Measurements from ENCODE around the gene TMEM256.

Gene TMEM256

DNA sequence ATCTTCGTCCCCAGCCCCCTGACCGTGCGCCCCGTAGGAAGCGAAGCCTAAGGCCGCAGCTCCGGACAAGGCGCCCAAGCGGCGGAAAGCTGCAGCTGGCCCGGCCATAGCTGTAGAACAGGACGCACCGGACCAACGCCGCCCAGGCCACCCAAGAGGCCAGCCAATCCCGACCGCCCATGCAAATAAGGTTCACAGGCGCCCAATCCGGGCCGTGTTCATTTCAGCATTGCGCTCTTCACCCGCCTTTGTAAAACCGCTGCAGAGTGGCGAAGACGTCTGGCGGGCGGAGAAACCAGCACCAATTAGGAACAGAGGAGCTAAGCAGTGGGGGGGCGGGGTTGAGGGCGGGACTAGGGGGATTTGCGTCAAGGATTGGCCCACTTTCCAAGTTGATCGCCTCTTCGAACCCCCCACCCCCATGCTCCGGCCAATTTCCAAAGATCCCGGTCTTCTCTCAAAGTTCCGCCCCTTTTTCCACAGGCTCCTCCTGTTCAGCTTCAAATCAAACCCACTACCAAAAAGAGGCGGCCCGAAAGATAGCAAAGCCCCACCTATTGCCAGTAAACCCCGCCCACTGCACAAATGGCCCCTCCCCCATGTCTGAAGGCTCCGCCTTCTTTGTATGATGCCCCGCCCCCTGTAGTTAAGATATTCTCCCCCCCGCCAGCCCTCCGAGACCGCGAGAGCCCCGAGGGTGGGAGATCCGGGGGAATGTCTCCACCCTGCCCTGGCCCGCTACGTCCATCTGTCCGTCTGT lies at the start of gene TMEM256:
Gene TMEM256 (minus strand): TSS at position 121 of the 760 bp plus-strand sequence. CDS start 13 bp downstream, at position 108.
- peak; percentile 100 for DNase-seq

DNA sequence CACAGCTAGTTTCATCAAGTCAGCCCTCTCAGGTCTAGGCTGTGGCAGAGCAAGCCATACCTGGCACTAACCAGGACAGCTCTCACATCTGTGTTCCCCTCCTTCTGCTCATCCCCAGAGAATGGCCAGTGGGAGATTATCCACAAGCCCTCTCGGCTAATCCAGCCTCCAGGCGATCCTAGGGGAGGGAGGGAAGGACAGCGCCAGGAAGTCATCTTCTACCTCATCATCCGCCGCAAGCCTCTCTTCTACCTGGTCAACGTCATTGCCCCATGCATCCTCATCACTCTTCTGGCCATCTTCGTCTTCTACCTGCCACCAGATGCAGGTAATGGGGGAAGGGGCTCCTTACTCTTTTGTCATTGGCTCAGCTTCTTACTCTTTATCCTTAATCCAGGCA lies 44.6 kb upstream of the TMEM256 start:
- no peak for DNase-seq

- DNase-seq, result no peak
These were observed 41.7 kb upstream of the TMEM256 start for GRCh38 chr17:7445619-7445968.

DNA sequence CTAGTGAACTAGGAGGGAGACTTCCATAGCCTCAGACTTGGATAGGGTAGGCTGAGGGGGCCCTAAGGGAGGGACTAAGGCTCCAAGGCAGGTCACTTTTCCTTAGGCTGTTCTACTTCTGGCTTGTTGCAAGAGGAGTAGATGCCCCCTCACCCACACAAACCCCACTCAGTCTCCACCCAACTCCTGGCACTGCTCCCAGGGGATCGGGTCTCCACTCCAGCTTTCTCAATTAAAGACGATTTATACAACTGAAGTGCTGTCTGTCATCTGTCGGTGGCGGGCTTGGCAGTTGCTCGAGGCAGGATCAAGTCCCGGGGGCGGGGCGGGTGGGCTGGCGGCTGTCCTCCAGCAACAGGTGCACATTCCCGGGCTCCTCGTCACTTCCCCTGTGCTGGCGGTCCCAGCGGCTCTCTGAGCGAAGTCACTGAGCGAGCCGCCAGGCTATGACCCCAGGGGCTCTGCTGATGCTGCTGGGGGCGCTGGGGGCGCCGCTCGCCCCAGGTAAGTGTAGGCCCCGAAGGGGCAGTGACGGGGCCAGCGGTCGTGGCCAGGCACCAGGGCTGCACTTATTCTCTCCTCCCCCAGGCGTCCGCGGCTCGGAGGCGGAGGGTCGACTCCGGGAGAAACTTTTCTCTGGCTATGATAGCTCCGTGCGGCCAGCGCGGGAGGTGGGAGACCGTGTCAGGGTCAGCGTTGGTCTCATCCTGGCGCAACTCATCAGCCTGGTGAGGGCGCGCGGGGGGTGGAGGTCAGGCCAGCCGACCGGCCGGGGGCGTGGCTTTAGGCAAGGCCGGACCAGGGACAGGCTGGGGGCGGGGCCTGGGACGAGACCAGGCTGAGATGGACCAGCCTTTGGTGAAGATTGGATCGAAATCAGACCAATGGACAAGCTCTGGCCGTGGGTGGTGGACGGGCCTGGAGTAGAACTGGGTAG lies 41.1 kb upstream of the TMEM256 start, which contains the start of gene CHRNB1:
Gene CHRNB1 (plus strand): TSS at position 380 of the 937 bp plus-strand sequence. CDS start 67 bp downstream, at position 447.
- peak; percentile 80 for DNase-seq

DNA sequence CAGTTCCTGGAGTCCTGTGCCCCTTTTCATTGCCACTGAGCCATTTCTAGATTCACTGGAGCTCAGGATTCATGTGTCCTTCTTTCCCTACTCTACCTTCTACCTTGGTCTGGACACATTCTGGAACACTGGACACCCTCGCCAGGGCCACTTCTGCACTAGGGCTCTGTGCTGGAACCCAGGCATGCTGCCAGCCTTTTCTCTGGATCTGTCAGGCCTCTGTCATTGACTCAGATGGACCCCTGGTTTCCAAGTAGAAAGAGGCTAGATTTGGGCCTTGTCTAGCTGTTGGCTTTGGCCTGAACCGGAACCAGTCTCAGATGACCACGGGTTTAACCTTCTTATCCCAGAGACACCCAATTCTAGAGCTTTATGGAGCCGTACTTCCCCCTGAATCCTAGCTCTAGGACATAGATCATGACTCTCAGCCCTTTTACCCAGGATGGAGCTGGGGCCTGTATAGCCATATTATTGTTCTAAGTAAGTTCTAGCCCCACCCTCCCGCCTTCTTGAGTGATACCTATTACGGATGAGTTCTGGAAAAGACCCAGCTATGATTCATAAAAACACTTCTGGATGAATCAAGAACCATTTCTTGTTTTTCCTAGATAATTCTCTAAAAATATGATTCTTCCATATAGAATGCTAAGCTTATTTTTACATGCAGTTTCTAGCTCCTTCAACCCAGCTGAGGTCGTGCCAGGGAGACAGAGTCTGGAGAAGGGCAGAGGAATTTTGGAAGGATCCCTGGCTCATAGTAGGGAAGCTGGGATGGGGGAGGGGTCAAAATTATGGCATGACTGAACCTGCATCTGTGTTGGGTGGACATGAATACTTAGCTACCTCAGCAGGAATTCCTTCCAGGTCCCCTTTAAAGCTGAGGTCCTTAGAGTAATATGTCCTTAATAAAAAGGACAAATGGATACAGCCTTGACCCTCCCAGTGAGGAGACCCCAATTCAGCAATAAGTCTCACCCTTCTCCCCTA lies 39.9 kb upstream of the TMEM256 start:
- no peak for DNase-seq

GRCh38 chr17:7442142-7442541 lies 38.2 kb upstream of the TMEM256 start:
- DNase-seq, result no peak

- no peak for DNase-seq
These were observed 37.4 kb upstream of the TMEM256 start for GRCh38 chr17:7441266-7441665.

GRCh38 chr17:7440834-7441195 lies 36.9 kb upstream of the TMEM256 start:
- no peak for DNase-seq

- DNase-seq, result peak; percentile 93
These were observed 36.4 kb upstream of the TMEM256 start for GRCh38 chr17:7440113-7440833.

GRCh38 chr17:7439462-7440112 lies 35.7 kb upstream of the TMEM256 start, which contains the start of gene FGF11:
Gene FGF11, plus strand, starts transcription at chr17:7439512. Its CDS starts 109 bp downstream, at chr17:7439621.
- peak; percentile 35 for DNase-seq

DNA sequence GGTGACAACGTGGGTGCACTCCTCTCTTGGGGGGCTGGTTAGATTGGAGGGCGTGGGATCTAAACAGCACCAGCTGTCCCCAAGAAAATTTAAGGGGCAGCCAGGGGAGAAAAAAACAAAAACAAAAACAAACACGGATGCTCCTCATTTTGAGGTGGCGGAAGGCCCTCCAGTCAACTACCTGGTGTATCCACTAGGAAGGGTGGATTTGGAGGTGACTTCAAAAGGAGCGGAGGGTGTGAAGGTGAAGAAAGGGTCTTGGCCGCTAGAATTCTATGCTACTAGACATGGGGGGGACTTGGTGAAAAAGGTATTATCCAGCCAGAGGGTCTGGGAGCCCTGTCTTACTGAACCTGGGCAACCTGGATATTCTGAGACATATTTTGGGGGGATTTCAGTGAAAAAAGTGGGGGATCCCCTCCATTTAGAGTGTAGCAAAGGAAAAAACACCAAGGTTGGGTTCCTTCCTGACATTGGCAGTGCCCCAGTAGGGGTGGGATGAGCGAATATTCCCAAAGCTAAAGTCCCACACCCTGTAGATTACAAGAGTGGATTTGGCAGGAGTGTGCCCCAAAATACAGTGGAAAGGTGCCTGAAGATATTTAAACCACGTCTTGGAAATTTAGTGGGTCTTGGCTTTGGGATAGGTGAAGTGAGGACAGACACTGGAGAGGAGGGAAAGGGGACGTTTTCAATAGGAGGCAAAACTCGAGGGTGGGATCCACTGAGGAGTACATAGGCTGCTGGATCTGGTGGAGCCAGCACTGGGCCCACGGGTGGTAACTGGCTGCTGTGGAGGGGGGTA lies 35.0 kb upstream of the TMEM256 start:
- no peak for DNase-seq

DNA sequence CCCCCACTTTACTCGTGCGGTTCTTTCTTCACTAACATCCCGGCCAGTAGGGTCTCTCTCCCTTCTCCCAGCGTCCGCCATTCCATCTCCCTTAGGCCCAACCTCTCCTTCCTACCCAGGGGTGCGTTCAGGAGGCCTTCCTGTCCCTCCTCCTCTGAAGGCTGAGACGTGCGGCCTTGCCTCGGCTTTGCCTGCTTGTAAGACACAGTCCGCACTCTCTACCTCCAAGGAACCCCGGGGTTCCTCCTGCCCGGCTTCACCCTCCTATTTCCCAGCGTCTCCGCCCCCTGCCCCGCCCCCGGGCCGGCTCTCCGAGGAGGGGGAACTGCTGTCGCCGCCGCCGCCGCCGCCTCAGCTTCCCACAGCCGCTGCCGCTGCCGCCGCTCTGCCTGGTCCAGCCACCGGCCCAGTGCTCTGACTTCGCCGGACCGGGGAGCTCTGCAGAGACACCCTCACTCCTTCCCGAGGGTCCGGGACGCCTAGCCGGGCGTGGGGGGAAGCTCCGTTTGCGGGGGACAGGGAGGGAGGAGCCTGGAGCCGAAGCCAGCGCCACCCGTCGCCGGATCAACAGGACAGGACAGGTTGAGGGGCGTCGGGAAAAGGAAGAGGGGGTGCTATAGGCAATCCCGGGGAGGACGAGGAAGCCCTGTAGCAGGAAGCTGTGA lies 34.2 kb upstream of the TMEM256 start:
- DNase-seq, result peak; percentile 79

DNA sequence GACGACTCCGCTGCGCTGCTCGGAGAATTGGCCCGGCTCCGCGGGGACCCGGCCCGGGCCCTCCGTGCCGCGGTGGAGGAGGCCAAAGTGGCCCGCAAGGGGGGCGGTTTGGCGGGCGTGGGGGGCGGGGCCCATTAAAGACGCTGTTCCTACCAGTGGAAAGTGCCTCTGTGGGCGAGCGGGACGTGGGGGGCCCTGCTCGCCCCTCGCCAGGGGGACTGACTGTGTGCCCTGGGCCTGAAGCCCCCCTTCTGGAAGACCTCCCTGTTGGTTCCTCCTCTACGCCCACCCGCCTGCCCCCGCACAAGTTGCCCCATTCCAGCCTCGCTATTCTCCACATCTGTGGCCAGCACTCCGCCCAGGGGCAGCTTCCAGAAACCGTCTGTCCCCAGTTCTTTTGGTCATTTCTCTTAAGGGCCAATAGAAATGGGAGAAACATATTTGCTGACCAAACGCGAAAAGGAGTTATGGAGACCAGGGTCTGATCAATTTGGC lies 33.5 kb upstream of the TMEM256 start:
- no peak for DNase-seq

- DNase-seq, result peak; percentile 91
These were observed 32.9 kb upstream of the TMEM256 start for GRCh38 chr17:7436556-7437368.

DNA sequence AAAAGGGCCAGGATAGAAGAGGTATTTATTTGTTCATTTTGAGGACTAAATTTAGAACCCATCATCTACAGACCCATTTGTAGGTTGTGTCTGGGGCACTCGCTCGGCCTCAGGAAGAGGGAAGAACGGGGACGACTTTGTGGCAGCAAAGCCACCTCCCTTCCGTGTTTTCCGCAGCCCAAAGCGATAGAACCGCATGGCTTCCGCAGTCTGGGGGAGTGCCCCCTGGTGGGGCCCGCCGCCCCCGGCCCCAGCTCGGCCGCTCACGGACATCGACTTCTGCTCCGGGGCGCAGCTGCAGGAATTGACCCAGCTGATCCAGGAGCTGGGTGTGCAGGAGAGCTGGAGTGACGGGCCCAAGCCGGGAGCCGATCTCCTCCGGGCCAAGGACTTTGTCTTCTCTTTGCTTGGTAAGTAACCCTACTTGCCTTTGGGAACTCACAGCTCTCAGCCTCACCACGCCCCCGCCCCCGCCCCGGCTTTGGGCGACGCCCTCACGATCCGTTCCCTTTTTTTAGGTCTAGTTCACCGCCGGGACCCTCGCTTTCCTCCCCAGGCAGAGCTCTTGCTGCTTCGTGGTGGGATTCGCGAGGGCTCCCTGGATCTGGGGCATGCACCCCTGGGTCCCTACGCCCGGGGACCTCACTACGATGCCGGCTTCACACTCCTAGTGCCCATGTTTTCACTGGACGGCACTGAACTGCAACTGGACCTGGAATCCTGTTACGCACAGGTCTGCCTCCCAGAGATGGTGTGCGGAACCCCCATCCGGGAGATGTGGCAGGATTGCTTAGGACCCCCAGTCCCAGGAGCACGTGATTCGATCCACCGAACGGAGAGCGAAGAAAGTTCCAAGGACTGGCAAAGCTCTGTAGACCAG lies 32.0 kb upstream of the TMEM256 start:
- DNase-seq, result peak; percentile 65

DNA sequence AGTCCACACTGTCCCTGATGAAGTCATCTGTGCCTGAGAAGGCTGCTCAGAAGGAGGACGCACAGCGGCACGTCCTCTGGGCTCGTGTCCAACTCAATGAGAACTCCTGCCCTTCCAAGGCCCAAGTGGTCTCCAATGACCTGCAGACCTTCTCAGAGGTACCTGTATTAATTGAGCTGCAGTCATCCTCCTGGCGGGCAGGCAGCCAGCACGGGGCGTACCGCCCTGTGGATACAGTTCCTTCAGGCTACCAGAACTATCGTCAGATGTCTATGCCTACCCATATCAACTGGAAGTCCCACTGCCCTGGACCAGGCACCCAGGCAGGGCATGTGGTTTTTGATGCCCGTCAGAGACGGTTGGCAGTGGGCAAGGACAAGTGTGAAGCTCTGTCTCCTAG lies 28.4 kb upstream of the TMEM256 start:
- DNase-seq, result no peak

GRCh38 chr17:7431231-7431630 lies 27.3 kb upstream of the TMEM256 start:
- DNase-seq, result no peak

GRCh38 chr17:7429722-7430121 lies 25.8 kb upstream of the TMEM256 start:
- DNase-seq, result no peak

All from eye (tissue), 1 donor.